Fibroblast of peridontal ligament (primary cell): ENCODE results near the gene KLK11.
"Not testable (repeated sequence)": the region's sequence is repeated elsewhere in the genome, so short reads cannot be mapped to it uniquely, and the experiment has no call there.

Experiments used
- DNase-seq: peaks from one replicate; pipeline ENCODE4 v3.0.0-alpha.2; 2010; ENCODE audit errors: extremely low read depth

The KLK11 gene

DNA sequence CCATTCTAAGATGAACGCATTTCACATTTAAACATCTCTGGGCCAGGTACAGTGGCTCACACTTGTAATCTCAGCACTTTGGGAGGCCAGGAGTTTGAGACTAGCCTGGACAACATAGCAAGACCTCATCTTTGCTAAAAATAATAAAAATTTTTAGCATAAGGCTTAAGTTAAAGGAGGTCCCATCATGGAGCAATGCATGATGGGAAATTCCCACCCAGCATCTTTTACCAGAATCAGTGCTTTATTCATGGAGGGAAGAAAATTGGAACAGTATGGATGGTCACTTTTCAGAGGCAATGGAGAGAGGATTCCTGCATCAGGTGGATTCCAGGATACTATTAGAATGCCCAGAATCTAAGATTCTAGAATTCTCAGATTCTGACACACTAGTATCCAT lies 21.2 kb downstream of the KLK11 start:
- no peak for DNase-seq

- no peak for DNase-seq
Observed at GRCh38 chr19:51003316-51003715, 23.1 kb downstream of the KLK11 start.

DNA sequence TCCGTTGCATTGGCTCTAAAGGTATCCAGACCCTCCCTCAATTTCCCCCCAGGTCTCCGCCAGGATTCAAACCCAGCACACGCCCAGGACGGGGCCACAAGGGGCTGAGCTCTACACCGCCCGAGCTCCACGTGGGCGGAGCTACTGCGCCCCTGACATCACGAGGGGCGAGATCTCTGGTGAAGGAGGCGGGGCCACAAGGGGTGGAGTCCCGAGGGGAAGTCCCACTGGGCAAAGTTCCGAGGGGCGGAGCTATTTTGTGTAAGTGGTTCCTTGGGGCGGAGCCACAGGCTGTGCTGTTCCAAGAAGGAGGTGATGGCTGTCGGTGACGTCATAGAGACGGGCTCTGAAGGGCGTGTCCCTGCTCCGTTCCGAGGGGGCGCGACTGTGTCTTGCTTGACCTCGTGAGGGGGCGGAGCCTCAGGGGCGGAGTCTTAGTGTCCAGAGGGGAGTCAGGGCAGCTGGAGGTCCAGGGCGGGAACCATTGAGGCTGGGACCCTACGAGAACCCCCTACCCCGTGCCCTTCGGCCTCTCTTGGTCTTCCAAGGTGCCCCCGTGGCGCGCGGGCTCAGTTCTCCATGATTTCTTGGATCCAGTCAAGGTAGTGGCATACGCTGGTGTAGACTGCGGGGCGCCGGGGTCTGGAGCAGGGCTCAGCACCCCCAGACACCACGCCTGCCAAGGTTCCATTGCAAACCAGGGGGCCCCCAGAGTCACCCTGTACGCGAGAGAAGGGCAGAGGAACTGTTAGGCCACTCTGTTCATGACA lies 23.7 kb downstream of the KLK11 start:
- DNase-seq = no peak

DNA sequence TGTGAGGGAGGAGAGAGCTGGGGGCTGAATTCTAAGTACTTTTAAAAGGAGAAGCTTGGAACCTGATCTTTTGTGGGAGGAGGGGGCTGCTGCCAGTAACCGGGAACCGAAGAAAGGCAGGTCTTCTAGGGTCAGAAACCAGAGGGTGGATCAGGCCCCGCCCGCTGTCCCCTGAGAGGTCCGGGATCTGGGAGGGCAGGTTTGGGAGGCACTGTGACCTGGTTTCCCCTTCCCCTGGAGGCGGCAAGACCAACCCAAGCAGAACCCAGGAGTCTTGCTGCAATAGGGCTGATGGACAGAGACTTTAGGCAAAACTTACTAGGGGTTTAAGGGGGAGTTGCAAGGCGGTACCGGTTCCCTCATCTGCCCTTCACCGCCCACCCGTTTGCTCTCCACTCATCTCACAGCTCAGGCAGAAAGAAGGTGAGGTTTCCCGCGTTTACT lies 24.3 kb downstream of the KLK11 start:
- no peak for DNase-seq

DNA sequence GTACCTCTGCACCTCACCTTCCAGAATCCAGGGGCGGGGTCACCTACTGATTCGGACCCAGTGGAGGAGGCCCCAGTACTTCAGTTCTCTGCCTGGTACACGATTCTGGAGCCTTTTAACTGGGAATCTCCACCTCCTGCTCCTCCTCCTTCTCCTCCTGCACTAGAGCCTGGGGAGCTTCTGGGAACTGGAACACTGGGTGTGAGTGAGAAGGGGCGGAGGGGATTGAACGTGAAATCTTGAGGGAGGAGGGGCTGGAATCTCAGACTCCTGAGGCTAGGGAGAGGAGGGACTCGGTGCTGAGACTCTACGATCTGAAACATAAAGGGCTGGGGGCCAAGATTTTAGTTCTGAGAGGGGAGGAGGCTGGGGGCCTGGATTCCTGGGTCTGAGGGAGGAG lies 24.9 kb downstream of the KLK11 start, which contains the start of gene KLK8:
Gene KLK8 (minus strand): TSS at position 90 of the 400 bp plus-strand sequence. CDS start 437 bp downstream, outside the sequence.
- DNase-seq = no peak

- no peak for DNase-seq
Observed at GRCh38 chr19:51000981-51001380, 25.4 kb downstream of the KLK11 start.

DNA sequence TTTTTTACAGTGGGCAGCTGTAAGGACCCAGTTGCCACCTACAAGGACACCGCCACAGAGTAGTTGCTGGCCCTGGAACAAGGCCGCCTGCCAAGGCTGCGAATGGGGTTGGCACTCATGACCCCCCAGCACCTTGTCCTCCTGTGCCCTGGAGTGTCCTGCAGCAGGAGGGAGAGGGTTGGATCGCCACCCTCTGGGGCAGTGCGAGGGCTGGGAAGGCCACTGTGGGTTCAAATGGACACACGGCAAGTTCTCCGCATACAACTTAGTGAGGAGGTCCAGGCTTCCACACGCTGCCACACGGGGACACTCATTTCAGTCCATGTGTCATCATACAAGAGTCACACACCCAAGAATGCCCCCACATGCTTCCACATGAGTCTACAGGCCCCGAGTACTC lies 26.0 kb downstream of the KLK11 start:
- DNase-seq = no peak

DNA sequence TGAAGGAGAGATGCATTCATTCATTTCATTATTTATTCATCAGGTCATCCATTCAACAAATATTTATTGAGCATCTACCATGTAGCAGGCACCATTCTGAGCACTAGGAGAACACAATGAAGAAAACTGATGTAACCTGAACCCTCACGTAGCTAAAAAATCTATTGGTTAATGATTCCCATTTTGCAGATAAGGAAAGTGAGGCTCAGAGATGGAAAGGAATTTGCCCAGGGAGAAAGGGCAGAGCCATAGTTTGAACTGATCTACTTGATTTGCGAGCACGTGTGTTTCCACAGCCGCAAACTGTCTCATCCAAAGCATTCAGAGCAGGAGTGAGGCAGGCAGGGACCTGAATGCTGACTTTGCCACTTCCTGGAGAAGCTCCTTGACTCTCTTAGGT lies 27.7 kb downstream of the KLK11 start:
- DNase-seq = no peak

DNA sequence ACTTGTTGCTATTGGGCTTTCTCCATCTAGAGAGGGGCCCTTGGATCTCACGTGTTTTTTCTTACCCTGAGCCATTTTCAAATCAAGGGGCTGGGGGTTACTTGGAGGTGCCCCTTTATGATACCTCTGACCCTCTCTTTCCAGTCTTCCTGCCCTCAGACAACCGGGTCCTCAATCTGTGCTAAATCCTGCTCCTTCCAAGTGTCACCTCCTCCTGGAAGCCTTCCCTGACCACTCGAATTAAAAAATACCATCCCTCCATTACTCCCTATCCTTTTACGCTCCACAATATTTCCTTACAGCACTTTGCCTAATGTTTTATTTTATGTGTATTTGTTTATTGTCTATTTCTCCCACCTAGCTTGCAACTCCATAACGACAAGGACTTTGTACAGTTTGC lies 28.4 kb downstream of the KLK11 start:
- no peak for DNase-seq

- no peak for DNase-seq
Observed at GRCh38 chr19:50994129-50994528, 32.3 kb downstream of the KLK11 start.

DNA sequence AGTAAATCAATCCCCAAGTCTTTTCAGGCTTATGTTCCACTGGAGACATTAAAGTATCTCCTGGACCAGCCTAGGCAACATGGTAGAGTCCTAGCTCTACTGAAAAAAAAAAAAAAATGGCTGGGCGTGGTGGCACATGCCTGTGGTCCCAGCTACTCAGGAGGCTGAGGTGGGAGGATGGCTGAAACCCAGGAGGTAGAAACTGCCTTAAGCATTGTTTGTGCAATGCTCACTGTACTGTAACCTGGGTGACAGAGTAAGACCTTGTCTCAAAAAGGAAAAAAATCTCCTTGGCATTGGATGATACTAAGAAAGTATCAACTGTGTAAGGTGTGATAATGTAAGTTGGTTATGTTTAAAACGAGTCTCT lies 33.8 kb downstream of the KLK11 start:
- no peak for DNase-seq

GRCh38 chr19:50984416-50984815 lies 42.0 kb downstream of the KLK11 start:
- DNase-seq = not testable (repeated sequence)

GRCh38 chr19:50983625-50984292 lies 42.7 kb downstream of the KLK11 start, which contains the start of gene KLK7:
Gene KLK7, minus strand, starts transcription at chr19:50983917. Its CDS starts 1,518 bp downstream, at chr19:50982399.
- DNase-seq = no peak

- no peak for DNase-seq
Observed at GRCh38 chr19:50982186-50982585, 44.2 kb downstream of the KLK11 start.

DNA sequence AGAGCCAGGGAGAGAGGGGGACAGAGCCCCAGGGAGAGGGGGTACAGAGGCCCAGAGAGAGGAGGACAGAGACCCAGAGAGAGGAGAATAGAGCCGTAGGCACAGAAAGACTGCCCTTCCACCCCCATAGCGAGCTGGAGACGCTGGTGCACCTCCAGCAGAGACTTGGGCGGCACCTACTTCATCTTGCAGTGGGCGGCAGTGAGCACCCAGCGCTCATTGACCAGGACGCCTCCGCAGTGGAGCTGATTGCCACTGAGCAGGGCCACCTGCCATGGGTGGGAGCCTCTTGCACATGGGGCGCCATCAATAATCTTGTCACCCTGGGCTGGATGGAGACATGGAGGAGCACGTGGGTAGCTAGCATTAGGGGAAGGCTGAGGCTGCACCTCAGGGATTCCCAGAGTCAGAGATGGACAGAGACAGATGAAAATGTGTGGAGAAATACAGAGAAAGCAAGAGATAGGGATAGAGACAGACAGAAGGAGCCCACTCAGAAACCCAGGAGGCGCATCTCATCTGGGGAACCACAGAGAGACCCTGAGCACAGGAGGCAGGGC lies 44.7 kb downstream of the KLK11 start:
- DNase-seq = no peak

DNA sequence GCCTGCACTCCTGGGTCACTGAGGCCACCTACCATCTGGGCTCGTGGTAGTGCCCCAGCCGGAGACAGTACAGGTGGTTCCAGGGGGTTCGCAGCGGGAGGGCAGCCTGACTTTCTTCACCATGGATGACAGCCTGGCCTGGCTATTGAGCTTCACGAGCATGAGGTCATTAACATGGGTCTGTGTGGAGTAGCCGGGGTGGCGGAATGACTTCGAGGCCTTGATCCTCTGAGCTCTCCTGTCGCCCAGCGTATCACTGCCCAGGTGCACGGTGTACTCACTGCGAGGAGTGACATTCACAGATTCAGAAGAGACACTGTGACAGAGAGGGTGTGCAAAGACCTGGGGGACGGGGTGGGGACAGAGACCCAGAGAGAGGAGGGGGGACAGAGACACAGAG lies 46.2 kb downstream of the KLK11 start:
- DNase-seq = no peak

DNA sequence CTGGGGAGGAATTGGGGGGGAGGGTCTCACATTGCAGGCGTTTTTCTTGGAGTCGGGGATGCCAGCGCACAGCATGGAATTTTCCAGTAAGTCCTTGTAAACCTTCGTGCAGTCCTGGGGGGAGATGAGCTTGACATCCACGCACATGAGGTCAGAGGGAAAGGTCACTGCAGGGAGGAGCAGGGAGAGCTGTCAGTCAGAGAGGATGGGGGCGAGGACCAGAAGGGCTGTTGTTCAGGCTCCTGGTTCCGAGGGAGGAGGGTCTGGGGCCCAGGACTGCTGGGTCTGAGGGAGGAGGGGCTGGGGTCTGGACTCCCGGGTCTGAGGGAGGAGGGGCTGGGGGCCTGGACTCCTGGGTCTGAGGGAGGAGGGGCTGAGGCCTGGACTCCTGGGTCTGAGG lies 46.7 kb downstream of the KLK11 start:
- DNase-seq = no peak

- no peak for DNase-seq
Observed at GRCh38 chr19:50978772-50979390, 47.5 kb downstream of the KLK11 start.

DNA sequence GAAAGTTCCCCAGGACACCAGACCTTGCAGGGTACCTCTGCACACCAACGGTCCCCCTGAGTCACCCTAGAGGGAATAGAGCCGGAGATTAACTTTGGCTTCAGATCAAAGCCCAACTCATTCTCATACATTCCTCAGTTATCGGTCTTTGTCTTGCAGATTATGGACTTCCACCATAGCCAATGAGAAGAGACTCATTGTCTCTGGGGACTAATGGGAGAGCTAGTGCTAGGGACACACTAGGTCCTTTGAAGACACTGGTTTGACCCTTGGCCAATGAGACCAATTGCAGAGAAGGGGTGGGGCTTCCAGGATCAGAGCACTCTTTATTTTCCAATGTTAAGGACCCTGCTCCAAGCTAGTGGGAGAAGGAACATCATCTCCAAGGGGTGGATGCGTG lies 48.8 kb downstream of the KLK11 start:
- DNase-seq = no peak

- no peak for DNase-seq
Observed at GRCh38 chr19:50975766-50976165, 50.6 kb downstream of the KLK11 start.

GRCh38 chr19:50974702-50975556 lies 51.5 kb downstream of the KLK11 start:
- DNase-seq = no peak
